NCI-H146 (cell line): Measurements from ENCODE around the gene MBNL1.

Experiments used
- DNase-seq: peaks from one replicate; lab custom pipeline; 2025; lab: John Stamatoyannopoulos, UW

Gene MBNL1

GRCh38 chr3:152253514-152253913 is 15.2 kb upstream of the MBNL1 start:
- no peak for DNase-seq

GRCh38 chr3:152254041-152254440 is 14.7 kb upstream of the MBNL1 start:
- DNase-seq = no peak

GRCh38 chr3:152255290-152255689 is 13.4 kb upstream of the MBNL1 start:
- no peak for DNase-seq

GRCh38 chr3:152256851-152257562 is 11.7 kb upstream of the MBNL1 start:
- no peak for DNase-seq

GRCh38 chr3:152257563-152258035 is 11.1 kb upstream of the MBNL1 start:
- no peak for DNase-seq

GRCh38 chr3:152258448-152259393 is 10.0 kb upstream of the MBNL1 start:
- no peak for DNase-seq

GRCh38 chr3:152259468-152259867 is 9.3 kb upstream of the MBNL1 start:
- DNase-seq = no peak

GRCh38 chr3:152260026-152260425 is 8.7 kb upstream of the MBNL1 start:
- no peak for DNase-seq

GRCh38 chr3:152260529-152260928 is 8.2 kb upstream of the MBNL1 start:
- no peak for DNase-seq

GRCh38 chr3:152261329-152261728 is 7.4 kb upstream of the MBNL1 start:
- no peak for DNase-seq

GRCh38 chr3:152263711-152264110 is 5.0 kb upstream of the MBNL1 start:
- no peak for DNase-seq

- DNase-seq = no peak
These were observed 4.4 kb upstream of the MBNL1 start for GRCh38 chr3:152264378-152264777.

- no peak for DNase-seq
These were observed 2.3 kb upstream of the MBNL1 start for GRCh38 chr3:152266221-152266995.

GRCh38 chr3:152267831-152268554 is 736 bp upstream of the MBNL1 start:
- peak; percentile 24 for DNase-seq

GRCh38 chr3:152269056-152269830 is 514 bp downstream of the MBNL1 start:
- DNase-seq = peak; percentile 89

- DNase-seq = peak; percentile 67
These were observed 1.4 kb downstream of the MBNL1 start for GRCh38 chr3:152269831-152270734.

GRCh38 chr3:152270937-152271336 is 2.2 kb downstream of the MBNL1 start:
- DNase-seq = no peak

GRCh38 chr3:152271501-152272236 is 2.9 kb downstream of the MBNL1 start:
- no peak for DNase-seq

GRCh38 chr3:152272771-152273242 is 4.1 kb downstream of the MBNL1 start:
- DNase-seq = no peak
